Measurements from ENCODE around the gene GJA9.
A peak's percentile ranks its signal among the peaks of the same experiment; 100 is the strongest.
"Not testable (repeated sequence)": the region's sequence is repeated elsewhere in the genome, so short reads cannot be mapped to it uniquely, and the experiment has no call there.

The GJA9 gene

GRCh38 chr1:38873027-38873969 lies 8.1 kb downstream of the GJA9 start, which contains the start of gene MYCBP:
Gene MYCBP (minus strand): TSS chr1:38873348. CDS start chr1:38873305, 43 bp downstream.
- peak; percentile 99 for DNase-seq (ENCODE audit: low spot score)

- DNase-seq (ENCODE audit: low spot score): peak; percentile 46
These were observed 8.9 kb downstream of the GJA9 start for GRCh38 chr1:38872401-38873026.

GRCh38 chr1:38870996-38871395 lies 10.4 kb downstream of the GJA9 start:
- no peak for DNase-seq (ENCODE audit: low spot score)

GRCh38 chr1:38867208-38867607 lies 14.2 kb downstream of the GJA9 start:
- no peak for DNase-seq (ENCODE audit: low spot score)

GRCh38 chr1:38865112-38865715 lies 16.2 kb downstream of the GJA9 start:
- DNase-seq (ENCODE audit: low spot score): no peak

- DNase-seq (ENCODE audit: low spot score): peak; percentile 16
These were observed 21.0 kb downstream of the GJA9 start for GRCh38 chr1:38860454-38860795.

GRCh38 chr1:38859561-38860453 lies 21.6 kb downstream of the GJA9 start, which contains the start of gene RRAGC:
Gene RRAGC (minus strand): TSS chr1:38859772. CDS start chr1:38859646, 126 bp downstream.
- DNase-seq (ENCODE audit: low spot score): peak; percentile 100

- DNase-seq (ENCODE audit: low spot score): peak; percentile 62
These were observed 22.4 kb downstream of the GJA9 start for GRCh38 chr1:38858833-38859560.

- DNase-seq (ENCODE audit: low spot score): no peak
These were observed 28.6 kb downstream of the GJA9 start for GRCh38 chr1:38852780-38853179.

- no peak for DNase-seq (ENCODE audit: low spot score)
These were observed 33.3 kb downstream of the GJA9 start for GRCh38 chr1:38848071-38848470.

- no peak for DNase-seq (ENCODE audit: low spot score)
These were observed 35.2 kb downstream of the GJA9 start for GRCh38 chr1:38846210-38846609.

- DNase-seq (ENCODE audit: low spot score): not testable (repeated sequence)
These were observed 36.3 kb downstream of the GJA9 start for GRCh38 chr1:38845088-38845487.

- no peak for DNase-seq (ENCODE audit: low spot score)
These were observed 41.1 kb downstream of the GJA9 start for GRCh38 chr1:38840281-38840680.

- no peak for DNase-seq (ENCODE audit: low spot score)
These were observed 42.0 kb downstream of the GJA9 start for GRCh38 chr1:38839363-38839762.

- not testable (repeated sequence) for DNase-seq (ENCODE audit: low spot score)
These were observed 45.1 kb downstream of the GJA9 start for GRCh38 chr1:38836316-38836715.

GRCh38 chr1:38834937-38835827 lies 46.2 kb downstream of the GJA9 start:
- DNase-seq (ENCODE audit: low spot score): peak; percentile 79

- no peak for DNase-seq (ENCODE audit: low spot score)
These were observed 47.1 kb downstream of the GJA9 start for GRCh38 chr1:38834221-38834782.

- no peak for DNase-seq (ENCODE audit: low spot score)
These were observed 48.2 kb downstream of the GJA9 start for GRCh38 chr1:38833146-38833545.

GRCh38 chr1:38832370-38832734 lies 49.0 kb downstream of the GJA9 start:
- DNase-seq (ENCODE audit: low spot score): no peak

Data from GM03348 (cell line).